ENCODE measurements around the gene C5orf22. TPM values are rescaled to one million over a fixed set of nuclear protein-coding genes. Genes with fewer than 3 reads are reported as not detected.

Gene C5orf22
- total RNA-seq: 13.1 and 17.7 TPM in 2 replicates

DNA sequence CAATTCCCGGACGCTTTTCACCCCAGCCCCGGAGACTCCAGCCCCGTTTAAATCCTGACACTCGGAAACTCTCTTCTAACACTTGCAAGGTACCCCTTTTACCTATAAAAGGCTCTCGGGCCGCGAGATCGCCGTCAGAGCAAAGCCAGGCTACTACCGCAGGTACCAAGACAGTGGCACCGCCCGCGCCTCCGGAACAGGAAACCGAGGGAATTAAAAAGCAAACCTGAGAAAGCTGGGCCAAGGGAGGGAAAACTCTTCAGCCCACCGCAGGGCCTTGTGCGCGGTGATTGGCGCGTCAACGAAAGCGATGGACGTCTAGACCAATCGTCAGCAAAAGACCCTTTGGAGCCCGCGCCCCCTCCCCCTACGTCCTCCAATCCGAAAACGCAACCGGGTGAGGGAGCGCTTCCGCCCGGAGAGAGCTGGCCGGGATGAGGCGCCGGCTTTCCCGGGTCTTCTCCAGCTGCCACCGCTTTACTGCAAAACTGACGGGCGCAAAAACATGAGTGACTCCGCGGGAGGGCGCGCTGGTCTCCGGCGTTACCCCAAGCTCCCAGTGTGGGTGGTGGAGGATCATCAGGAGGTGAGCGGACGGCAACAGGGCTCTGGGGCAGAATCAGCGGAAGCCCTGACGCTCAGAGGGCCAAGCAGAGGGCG, at the start of gene C5orf22, which contains the start of gene DROSHA:
TSS of gene C5orf22 (plus strand) at position 414 of the 660 bp plus-strand sequence. CDS start at position 506, 92 bp downstream.
TSS of gene DROSHA (minus strand) at position 206 of the 660 bp plus-strand sequence. CDS start 3,034 bp downstream, outside the sequence.

Other genes with a start within 250 kb of the C5orf22 start
- 17.6 and 21.8 TPM in 2 replicates for gene DROSHA, start 208 bp upstream of the C5orf22 start, total RNA-seq
- 0.09 and 3.4 TPM in 2 replicates for gene PDZD2, start 106.8 kb downstream of the C5orf22 start, total RNA-seq